ENCODE data around the gene HNRNPCL4.
"Not testable (repeated sequence)": the region's sequence is repeated elsewhere in the genome, so short reads cannot be mapped to it uniquely, and the experiment has no call there.

Gene HNRNPCL4

DNA sequence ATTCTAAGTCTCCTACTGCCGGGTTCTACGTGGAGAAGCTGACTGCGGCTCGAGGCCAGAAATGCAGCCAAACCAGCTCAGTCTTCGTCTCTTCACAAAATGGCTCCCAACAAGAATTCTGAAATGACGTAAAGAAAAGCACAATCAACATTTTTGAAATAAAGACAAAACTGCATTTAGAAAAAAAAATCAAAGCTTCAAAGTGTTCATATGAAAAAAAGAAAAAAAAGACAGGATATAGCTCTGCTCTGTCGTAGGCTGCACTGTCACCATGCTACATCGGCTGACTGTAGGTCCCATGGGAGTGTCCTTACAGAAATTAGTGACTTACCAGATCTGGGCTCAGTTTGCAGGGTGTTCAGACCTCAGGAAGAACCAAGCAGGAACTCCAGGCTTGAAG lies at the start of gene HNRNPCL4:
Gene HNRNPCL4 (minus strand): TSS at position 101 of the 400 bp plus-strand sequence. CDS start 164 bp downstream, outside the sequence.
- not testable (repeated sequence) for DNase-seq (ENCODE audit: low spot score)

DNA sequence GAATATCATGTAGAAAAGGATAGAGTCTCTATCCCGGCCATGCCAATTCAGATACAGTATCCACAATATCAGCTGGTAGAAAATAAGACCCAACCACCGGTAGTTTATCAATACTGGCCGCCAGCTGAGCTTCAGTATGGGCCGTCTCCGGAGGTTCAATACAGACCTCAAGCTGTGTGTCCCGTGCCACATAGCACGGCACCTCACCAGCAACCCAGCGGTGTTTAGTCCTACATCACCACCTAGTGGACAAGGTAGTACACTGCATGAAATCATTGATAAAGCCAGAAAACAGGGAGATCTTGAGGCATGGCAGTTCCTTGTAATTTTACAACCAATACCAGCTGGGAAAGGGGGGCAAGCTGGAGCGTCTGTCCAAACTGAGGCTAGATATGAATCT lies 43.3 kb upstream of the HNRNPCL4 start:
- DNase-seq (ENCODE audit: low spot score): not testable (repeated sequence)

DNA sequence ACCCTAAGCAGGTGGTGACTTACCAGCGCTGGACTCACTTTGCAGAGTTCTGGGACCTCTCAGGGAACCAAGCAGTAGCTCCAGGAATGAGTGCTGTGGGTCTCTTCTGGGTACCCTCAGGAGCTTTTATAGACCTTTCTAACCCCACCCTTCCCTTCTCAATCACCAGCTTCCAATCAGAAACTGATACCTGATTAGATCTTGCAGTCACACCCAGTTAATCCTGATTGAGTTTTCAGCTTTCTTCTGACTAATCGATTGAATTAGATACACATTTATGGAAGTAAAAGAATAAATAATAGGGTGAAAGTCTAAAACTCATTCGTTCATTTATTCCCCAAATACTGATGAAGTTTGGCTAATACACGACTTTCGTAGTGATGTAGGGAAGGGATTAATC lies 35.9 kb upstream of the HNRNPCL4 start, which contains the start of gene PRAMEF13:
Gene PRAMEF13 (minus strand): TSS at position 101 of the 400 bp plus-strand sequence. CDS start 1,820 bp downstream, outside the sequence.
- DNase-seq (ENCODE audit: low spot score): not testable (repeated sequence)

DNA sequence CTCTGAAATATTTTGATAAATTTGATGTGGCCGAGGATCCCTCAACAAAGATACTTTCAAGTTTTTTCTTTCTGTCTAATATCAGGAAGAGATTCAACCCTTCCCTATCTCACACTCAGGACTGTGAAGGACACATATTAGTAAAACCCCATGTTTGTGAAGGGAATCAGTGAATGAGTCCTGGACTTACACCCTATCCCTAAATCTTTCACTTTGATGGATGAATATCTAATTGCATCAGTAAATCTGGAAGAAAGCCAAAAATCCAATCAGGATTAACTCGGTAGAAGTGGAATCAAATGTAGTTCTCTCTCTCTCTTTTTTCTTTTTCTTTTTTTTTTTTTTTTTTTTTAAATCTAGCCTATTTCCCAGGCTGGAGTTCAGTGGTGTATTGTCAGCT lies 6.1 kb upstream of the HNRNPCL4 start, which contains the start of gene PRAMEF9:
Gene PRAMEF9 (plus strand): TSS at position 301 of the 400 bp plus-strand sequence. CDS start 3,433 bp downstream, outside the sequence.
- DNase-seq (ENCODE audit: low spot score): not testable (repeated sequence)

DNA sequence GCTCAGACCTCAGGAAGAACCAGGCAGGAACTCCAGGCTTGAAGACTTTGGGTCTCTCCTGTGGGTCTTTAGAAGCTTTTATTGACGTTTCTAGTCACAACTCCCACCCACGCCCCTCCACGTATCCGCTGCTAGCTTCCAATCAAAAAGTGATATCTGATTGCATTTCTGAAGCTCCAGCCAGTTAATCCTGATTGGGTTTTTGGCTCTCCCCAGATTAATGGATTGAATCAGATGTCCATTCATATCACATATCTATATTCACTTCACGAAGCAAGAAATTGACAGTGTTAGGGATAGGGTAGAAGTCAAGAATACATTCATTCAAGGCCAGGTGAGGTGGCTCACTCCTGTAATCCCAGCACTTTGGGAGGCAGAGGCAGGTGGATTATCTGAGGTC lies 9.5 kb downstream of the HNRNPCL4 start, which contains the start of gene PRAMEF26:
Gene PRAMEF26 (minus strand): TSS at position 101 of the 400 bp plus-strand sequence. CDS start 2,914 bp downstream, outside the sequence.
- DNase-seq (ENCODE audit: low spot score): not testable (repeated sequence)

DNA sequence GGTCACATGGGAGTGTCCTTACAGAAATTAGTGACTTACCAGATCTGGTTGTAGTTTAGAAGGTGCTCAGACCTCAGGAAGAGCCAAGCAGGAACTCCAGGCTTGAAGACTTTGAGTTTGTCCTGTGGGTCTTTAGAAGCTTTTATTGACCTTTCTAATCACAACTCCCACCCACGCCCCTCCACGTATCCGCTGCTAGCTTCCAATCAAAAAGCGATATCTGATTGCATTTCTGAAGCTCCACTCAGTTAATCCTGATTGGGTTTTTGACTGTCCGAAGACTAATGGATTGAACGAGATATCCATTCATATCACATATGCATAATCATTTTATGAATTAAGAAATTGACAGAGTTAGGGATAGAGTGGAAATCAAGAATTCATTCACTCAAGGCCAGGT lies 48.7 kb downstream of the HNRNPCL4 start, which contains the start of gene HNRNPCL2:
Gene HNRNPCL2 (minus strand): TSS at position 101 of the 400 bp plus-strand sequence. CDS start 454 bp downstream, outside the sequence.
- not testable (repeated sequence) for DNase-seq (ENCODE audit: low spot score)
